Measurements from ENCODE around the gene HP. TPM values are rescaled to one million over a fixed set of nuclear protein-coding genes. Genes with fewer than 3 reads are reported as not detected.

HP gene
- total RNA-seq, 1 experiment from 2014 or later, result 10.0 TPM

DNA sequence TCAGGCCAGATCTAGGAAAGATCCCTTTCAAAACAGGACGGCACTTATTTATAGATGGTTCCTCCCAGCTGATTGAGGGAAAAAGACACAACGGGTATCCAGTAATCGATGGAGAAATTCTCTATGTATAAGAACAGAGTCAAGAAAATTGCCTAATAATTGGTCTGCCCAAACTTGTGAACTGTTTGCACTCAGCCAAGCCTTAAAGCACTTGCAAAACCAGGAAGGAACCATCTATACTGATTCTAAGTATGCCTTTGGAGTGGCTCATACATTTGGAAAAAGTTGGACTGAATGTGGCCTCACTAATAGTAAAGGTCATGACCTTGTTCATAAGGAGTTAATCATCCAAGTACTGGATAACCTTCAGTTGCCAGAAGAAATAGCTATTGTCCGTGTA, 14.6 kb downstream of the HP start:
- Mint-ChIP-seq H3K4me3 (no peak overlapping the region), H3K4me1 (peaks cover 6% of the 10 kb centered on the region), H3K27me3 (ENCODE audit: low read depth) (peaks cover 3% of the 10 kb centered on the region; the same call in 1 of the 2 replicates), H3K36me3 (no peaks in the 10 kb centered on the region), H3K27ac (no peak overlapping the region), H3K9me3 (peaks cover 5% of the 10 kb centered on the region; the same call in 1 of the 2 replicates)
- POLR2A ChIA-PET, result no interaction called here
- DNase-seq (ENCODE audit: low spot score) (no peak), ATAC-seq (no peak)
- TF ChIP-seq RELA (CRISPR knock-in tag; IDR thresholded peaks at IDR 0.05; ENCODE audit: borderline replicate concordance) (no peak), NFE2L1 (CRISPR knock-in tag; IDR thresholded peaks at IDR 0.05) (no peak), MYBL2 (CRISPR knock-in tag; IDR thresholded peaks at IDR 0.05) (no peak), SOX15 (CRISPR knock-in tag; IDR thresholded peaks at IDR 0.05) (no peak), CREB1 (CRISPR knock-in tag; IDR thresholded peaks at IDR 0.05) (no peak), TEAD4 (CRISPR knock-in tag; IDR thresholded peaks at IDR 0.05) (no peak), SMAD4 (CRISPR knock-in tag; IDR thresholded peaks at IDR 0.05) (no peak), GABPB1 (CRISPR knock-in tag; IDR thresholded peaks at IDR 0.05) (no peak), NFATC4 (CRISPR knock-in tag; IDR thresholded peaks at IDR 0.05) (no peak), NR3C1 (CRISPR knock-in tag; conservative IDR thresholded peaks at IDR 0.05; ENCODE audit: low read depth) (no peak), IRF2 (CRISPR knock-in tag; IDR thresholded peaks at IDR 0.05; ENCODE audit: borderline replicate concordance, low read depth) (no peak)
- TF ChIP-seq, protein P1, sequence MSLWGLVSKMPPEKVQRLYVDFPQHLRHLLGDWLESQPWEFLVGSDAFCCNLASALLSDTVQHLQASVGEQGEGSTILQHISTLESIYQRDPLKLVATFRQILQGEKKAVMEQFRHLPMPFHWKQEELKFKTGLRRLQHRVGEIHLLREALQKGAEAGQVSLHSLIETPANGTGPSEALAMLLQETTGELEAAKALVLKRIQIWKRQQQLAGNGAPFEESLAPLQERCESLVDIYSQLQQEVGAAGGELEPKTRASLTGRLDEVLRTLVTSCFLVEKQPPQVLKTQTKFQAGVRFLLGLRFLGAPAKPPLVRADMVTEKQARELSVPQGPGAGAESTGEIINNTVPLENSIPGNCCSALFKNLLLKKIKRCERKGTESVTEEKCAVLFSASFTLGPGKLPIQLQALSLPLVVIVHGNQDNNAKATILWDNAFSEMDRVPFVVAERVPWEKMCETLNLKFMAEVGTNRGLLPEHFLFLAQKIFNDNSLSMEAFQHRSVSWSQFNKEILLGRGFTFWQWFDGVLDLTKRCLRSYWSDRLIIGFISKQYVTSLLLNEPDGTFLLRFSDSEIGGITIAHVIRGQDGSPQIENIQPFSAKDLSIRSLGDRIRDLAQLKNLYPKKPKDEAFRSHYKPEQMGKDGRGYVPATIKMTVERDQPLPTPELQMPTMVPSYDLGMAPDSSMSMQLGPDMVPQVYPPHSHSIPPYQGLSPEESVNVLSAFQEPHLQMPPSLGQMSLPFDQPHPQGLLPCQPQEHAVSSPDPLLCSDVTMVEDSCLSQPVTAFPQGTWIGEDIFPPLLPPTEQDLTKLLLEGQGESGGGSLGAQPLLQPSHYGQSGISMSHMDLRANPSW (CRISPR knock-in tag; conservative IDR thresholded peaks at IDR 0.05; ENCODE audit: low read depth), result no peak
- TF ChIP-seq, protein P2, sequence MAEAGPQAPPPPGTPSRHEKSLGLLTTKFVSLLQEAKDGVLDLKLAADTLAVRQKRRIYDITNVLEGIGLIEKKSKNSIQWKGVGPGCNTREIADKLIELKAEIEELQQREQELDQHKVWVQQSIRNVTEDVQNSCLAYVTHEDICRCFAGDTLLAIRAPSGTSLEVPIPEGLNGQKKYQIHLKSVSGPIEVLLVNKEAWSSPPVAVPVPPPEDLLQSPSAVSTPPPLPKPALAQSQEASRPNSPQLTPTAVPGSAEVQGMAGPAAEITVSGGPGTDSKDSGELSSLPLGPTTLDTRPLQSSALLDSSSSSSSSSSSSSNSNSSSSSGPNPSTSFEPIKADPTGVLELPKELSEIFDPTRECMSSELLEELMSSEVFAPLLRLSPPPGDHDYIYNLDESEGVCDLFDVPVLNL (CRISPR knock-in tag; IDR thresholded peaks at IDR 0.05; ENCODE audit: borderline replicate concordance, low read depth), result no peak
- TF ChIP-seq, protein P3, sequence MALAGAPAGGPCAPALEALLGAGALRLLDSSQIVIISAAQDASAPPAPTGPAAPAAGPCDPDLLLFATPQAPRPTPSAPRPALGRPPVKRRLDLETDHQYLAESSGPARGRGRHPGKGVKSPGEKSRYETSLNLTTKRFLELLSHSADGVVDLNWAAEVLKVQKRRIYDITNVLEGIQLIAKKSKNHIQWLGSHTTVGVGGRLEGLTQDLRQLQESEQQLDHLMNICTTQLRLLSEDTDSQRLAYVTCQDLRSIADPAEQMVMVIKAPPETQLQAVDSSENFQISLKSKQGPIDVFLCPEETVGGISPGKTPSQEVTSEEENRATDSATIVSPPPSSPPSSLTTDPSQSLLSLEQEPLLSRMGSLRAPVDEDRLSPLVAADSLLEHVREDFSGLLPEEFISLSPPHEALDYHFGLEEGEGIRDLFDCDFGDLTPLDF (CRISPR knock-in tag; IDR thresholded peaks at IDR 0.05), result no peak
- TF ChIP-seq, protein P4, sequence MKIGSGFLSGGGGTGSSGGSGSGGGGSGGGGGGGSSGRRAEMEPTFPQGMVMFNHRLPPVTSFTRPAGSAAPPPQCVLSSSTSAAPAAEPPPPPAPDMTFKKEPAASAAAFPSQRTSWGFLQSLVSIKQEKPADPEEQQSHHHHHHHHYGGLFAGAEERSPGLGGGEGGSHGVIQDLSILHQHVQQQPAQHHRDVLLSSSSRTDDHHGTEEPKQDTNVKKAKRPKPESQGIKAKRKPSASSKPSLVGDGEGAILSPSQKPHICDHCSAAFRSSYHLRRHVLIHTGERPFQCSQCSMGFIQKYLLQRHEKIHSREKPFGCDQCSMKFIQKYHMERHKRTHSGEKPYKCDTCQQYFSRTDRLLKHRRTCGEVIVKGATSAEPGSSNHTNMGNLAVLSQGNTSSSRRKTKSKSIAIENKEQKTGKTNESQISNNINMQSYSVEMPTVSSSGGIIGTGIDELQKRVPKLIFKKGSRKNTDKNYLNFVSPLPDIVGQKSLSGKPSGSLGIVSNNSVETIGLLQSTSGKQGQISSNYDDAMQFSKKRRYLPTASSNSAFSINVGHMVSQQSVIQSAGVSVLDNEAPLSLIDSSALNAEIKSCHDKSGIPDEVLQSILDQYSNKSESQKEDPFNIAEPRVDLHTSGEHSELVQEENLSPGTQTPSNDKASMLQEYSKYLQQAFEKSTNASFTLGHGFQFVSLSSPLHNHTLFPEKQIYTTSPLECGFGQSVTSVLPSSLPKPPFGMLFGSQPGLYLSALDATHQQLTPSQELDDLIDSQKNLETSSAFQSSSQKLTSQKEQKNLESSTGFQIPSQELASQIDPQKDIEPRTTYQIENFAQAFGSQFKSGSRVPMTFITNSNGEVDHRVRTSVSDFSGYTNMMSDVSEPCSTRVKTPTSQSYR (CRISPR knock-in tag; IDR thresholded peaks at IDR 0.05), result no peak
- TF ChIP-seq, protein P5, sequence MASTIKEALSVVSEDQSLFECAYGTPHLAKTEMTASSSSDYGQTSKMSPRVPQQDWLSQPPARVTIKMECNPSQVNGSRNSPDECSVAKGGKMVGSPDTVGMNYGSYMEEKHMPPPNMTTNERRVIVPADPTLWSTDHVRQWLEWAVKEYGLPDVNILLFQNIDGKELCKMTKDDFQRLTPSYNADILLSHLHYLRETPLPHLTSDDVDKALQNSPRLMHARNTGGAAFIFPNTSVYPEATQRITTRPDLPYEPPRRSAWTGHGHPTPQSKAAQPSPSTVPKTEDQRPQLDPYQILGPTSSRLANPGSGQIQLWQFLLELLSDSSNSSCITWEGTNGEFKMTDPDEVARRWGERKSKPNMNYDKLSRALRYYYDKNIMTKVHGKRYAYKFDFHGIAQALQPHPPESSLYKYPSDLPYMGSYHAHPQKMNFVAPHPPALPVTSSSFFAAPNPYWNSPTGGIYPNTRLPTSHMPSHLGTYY (CRISPR knock-in tag; IDR thresholded peaks at IDR 0.05), result no peak
- TF ChIP-seq, protein P6, sequence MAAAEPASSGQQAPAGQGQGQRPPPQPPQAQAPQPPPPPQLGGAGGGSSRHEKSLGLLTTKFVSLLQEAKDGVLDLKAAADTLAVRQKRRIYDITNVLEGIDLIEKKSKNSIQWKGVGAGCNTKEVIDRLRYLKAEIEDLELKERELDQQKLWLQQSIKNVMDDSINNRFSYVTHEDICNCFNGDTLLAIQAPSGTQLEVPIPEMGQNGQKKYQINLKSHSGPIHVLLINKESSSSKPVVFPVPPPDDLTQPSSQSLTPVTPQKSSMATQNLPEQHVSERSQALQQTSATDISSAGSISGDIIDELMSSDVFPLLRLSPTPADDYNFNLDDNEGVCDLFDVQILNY (CRISPR knock-in tag; IDR thresholded peaks at IDR 0.05), result no peak
- TF ChIP-seq, protein P7, sequence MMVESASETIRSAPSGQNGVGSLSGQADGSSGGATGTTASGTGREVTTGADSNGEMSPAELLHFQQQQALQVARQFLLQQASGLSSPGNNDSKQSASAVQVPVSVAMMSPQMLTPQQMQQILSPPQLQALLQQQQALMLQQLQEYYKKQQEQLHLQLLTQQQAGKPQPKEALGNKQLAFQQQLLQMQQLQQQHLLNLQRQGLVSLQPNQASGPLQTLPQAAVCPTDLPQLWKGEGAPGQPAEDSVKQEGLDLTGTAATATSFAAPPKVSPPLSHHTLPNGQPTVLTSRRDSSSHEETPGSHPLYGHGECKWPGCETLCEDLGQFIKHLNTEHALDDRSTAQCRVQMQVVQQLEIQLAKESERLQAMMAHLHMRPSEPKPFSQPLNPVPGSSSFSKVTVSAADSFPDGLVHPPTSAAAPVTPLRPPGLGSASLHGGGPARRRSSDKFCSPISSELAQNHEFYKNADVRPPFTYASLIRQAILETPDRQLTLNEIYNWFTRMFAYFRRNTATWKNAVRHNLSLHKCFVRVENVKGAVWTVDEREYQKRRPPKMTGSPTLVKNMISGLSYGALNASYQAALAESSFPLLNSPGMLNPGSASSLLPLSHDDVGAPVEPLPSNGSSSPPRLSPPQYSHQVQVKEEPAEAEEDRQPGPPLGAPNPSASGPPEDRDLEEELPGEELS (CRISPR knock-in tag; IDR thresholded peaks at IDR 0.05), result no peak
- TF ChIP-seq, protein P8, sequence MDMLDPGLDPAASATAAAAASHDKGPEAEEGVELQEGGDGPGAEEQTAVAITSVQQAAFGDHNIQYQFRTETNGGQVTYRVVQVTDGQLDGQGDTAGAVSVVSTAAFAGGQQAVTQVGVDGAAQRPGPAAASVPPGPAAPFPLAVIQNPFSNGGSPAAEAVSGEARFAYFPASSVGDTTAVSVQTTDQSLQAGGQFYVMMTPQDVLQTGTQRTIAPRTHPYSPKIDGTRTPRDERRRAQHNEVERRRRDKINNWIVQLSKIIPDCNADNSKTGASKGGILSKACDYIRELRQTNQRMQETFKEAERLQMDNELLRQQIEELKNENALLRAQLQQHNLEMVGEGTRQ (CRISPR knock-in tag; IDR thresholded peaks at IDR 0.05), result no peak
- TF ChIP-seq, protein P9, sequence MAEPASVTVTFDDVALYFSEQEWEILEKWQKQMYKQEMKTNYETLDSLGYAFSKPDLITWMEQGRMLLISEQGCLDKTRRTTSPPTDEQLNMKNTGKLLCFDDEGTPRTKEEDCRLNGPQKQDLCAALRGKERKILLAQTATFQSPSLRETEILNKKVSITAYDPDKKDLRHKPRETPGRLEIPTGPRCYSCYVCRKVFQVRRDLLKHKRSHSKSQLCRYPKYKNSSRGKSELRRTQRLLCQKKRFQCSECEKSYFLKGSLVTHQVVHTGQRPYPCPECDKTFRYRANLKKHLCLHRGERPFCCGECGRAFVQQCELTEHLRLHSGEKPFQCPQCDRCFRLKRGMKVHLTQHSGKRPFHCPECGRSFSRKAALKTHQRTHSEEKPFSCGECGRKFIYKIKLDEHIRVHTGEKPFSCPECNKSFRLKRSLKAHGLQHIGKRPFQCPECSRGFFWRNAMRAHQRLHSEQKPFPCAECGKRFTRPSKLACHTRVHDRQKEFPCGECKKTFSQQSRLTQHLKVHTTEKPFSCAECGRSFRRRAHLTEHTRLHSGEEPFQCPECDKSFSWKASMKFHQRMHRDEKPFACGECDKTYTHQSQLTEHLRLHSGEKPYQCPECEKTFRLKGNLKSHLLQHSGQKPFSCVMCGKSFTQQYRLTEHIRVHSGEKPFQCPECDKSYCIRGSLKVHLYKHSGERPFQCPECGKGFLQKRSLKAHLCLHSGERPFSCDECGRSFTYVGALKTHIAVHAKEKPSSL (CRISPR knock-in tag; conservative IDR thresholded peaks at IDR 0.05), result no peak
- CTCF ChIA-PET, result interaction anchor here (0.7 kb wide), 1 partner anchor 9 kb away, joined by 4 read pairs; no protein-coding TSS in a partner anchor
